K562 (cell line): ENCODE data around the gene ANK3. TPM values are rescaled to one million over a fixed set of nuclear protein-coding genes. Genes with fewer than 3 reads are reported as not detected.

ENCODE experiments used
- ATAC-seq: fragments of 200-7000 bp; cut with Tn5 transposase; 3 replicates; pipeline ENCODE4 v1.9.1; 2020; ENCODE audit warnings: moderate library complexity
- BruUV-seq: library from RNA; stranded (reverse); fragments of 400-500 nt; replicated peaks from 2 replicates; lab custom pipeline; 2021; lab: Mats Ljungman, UMichigan
- CTCF ChIA-PET: fragments of 300-600 bp; formaldehyde crosslinking; extraction: SDS; loops from one replicate; lab custom pipeline; 2021; ENCODE audit warnings: low intra/inter-chr PET ratio; lab: Yijun Ruan, JAX
- POLR2A ChIA-PET: fragments of 300-600, 350-650 bp; sonication (Branson Sonifier 250); formaldehyde crosslinking; extraction: SDS; loops from one replicate; lab custom pipeline; 2021; ENCODE audit warnings: antibody characterized with exemption, inconsistent platforms; lab: Yijun Ruan, JAX
- DNase-seq, 4 experiments: peaks; one replicate each; pipeline versions ENCODE4 v3.0.0 to v3.0.0-alpha.2; 2011 to 2018; ENCODE audit warnings: low spot score in 3 of 4, mixed read lengths in 3 of 4; ENCODE audit errors: extremely low read depth in 1 of 4
- FAIRE-seq: peaks from 2 replicates; lab custom pipeline; 2011; peaks lifted over from hg19 to GRCh38; lab: Jason Lieb, UNC
- H2AFZ ChIP-seq: 2 replicates; pipeline ENCODE4 v1.6.0; 2011; ENCODE audit warnings: low read depth, low read length, control low read depth, inconsistent platforms
- H3K27ac ChIP-seq: fragments of 200-600 bp; 3 replicates; pipeline ENCODE4 v1.8.0; 2011; ENCODE audit warnings: low read depth, mild to moderate bottlenecking, control low read depth, inconsistent platforms, low read length, moderate library complexity, mixed read lengths; ENCODE audit errors: extremely low read depth
- H3K27me3 ChIP-seq, 2 experiments: fragments of 300-600 bp in 1 of 2; 2 replicates in 1 of 2; 3 replicates in 1 of 2; pipeline versions ENCODE4 v1.6.0 to v1.8.0; 2011; ENCODE audit warnings: inconsistent platforms in 2 of 2, low read length in 2 of 2, mild to moderate bottlenecking in 1 of 2, mixed read lengths in 1 of 2, moderate library complexity in 1 of 2; ENCODE audit not compliant: control insufficient read depth in 2 of 2, insufficient read depth in 2 of 2
- H3K36me3 ChIP-seq: fragments of 300-600 bp; 3 replicates; pipeline ENCODE4 v1.8.0; 2011; ENCODE audit warnings: mild to moderate bottlenecking, low read length, inconsistent platforms; ENCODE audit not compliant: control insufficient read depth, insufficient read depth
- H3K4me1 ChIP-seq, 2 experiments: fragments of 200-600 bp in 1 of 2; replicated peaks in 1 of 2; 2 replicates in 1 of 2; 3 replicates in 1 of 2; pipeline versions ENCODE4 v1.5.1 to v1.8.0; 2011; ENCODE audit warnings: inconsistent platforms in 2 of 2, low read length in 2 of 2, mild to moderate bottlenecking in 1 of 2, mixed read lengths in 1 of 2, moderate library complexity in 1 of 2; ENCODE audit not compliant: control insufficient read depth in 2 of 2, insufficient read depth in 2 of 2
- H3K4me2 ChIP-seq: 2 replicates; pipeline ENCODE4 v1.6.1; 2011; ENCODE audit warnings: low read length, control low read depth, inconsistent platforms, mixed read lengths; ENCODE audit not compliant: insufficient read depth
- H3K4me3 ChIP-seq: fragments of 200-600 bp; sonication (generic), shearing (Covaris generic); 2 replicates; pipeline ENCODE4 v1.5.1; 2016; ENCODE audit warnings: control low read depth, inconsistent platforms
- H3K79me2 ChIP-seq: fragments of 200-600 bp; 3 replicates; pipeline ENCODE4 v1.8.0; 2011; ENCODE audit warnings: low read length, inconsistent platforms; ENCODE audit not compliant: control insufficient read depth, insufficient read depth
- H3K9ac ChIP-seq, 2 experiments: 2 replicates each; pipeline versions ENCODE4 v1.6.0 to v1.6.1; 2011; ENCODE audit warnings: low read depth in 2 of 2, low read length in 2 of 2, control low read depth in 1 of 2, inconsistent platforms in 1 of 2, mild to moderate bottlenecking in 1 of 2, mixed read lengths in 1 of 2; ENCODE audit not compliant: insufficient read depth in 1 of 2
- H3K9me1 ChIP-seq: one replicate; pipeline ENCODE4 v1.6.0; 2011; ENCODE audit warnings: inconsistent platforms, mild to moderate bottlenecking, low read length, moderate library complexity; ENCODE audit not compliant: control insufficient read depth, insufficient read depth
- H3K9me3 ChIP-seq: replicated peaks from 2 replicates; pipeline ENCODE4 v1.5.1; 2011; ENCODE audit warnings: low read depth, low read length, inconsistent platforms; ENCODE audit not compliant: control insufficient read depth, insufficient read depth
- H4K20me1 ChIP-seq: replicated peaks from 2 replicates; pipeline ENCODE4 v1.6.1; 2011; ENCODE audit warnings: low read length, inconsistent platforms, mixed read lengths; ENCODE audit not compliant: control insufficient read depth, insufficient read depth
- CBFB ChIP-seq: sonication (generic); formaldehyde crosslinking; IDR thresholded peaks from 2 replicates; pipeline ENCODE4 v1.4.0; 2020; ENCODE audit warnings: mild to moderate bottlenecking, missing genetic modification reagents
- POLR2AphosphoS2 ChIP-seq: IDR thresholded peaks from 2 replicates; pipeline ENCODE4 v1.6.1; 2012; ENCODE audit warnings: low read length, improper control_type of control experiment
- ZNF431 ChIP-seq: sonication (generic); formaldehyde crosslinking; IDR thresholded peaks from 2 replicates; pipeline ENCODE4 v1.8.0; 2022; ENCODE audit warnings: mild to moderate bottlenecking, missing genetic modification reagents
- WGBS: fragments of 100-300 bp; shearing (Covaris generic); methylation state at CpG from one replicate; pipeline ENCODE4 v1.1.6; 2016; ENCODE audit warnings: low coverage, mixed read lengths; ENCODE audit not compliant: insufficient coverage; ENCODE audit errors: missing lambda C conversion rate; 5-methylcytosine and 5-hydroxymethylcytosine counted together
- in situ Hi-C: fragments of 300-500 bp; cut with MboI; formaldehyde crosslinking; loops from 4 replicates; pipeline ENCODE4 v1.15.0; 2018; ENCODE audit warnings: inconsistent platforms, mixed read lengths
- intact Hi-C: fragments of 100-400 bp; cut with micrococcal nuclease; formaldehyde crosslinking; loops from 2 replicates; pipeline ENCODE4 v1.14.2; 2022
- polyA plus RNA-seq, 8 experiments: library from polyadenylated mRNA; depleted of rRNA in 4 of 8; stranded (reverse) in 5 of 8; unstranded in 3 of 8; fragments of >200 nt; fragmentation: Nextera tagmentation in 2 of 8; fragmentation: Illumina TruSeq in 1 of 8; extraction: Ambion mirVana in 2 of 8; extraction: Trizol in 1 of 8; gene quantifications; 2 replicates each; pipeline versions ENCODE4 v1.2.1 to v1.2.3, GENCODE V29; 2011 to 2014; ENCODE audit warnings: inconsistent platforms in 1 of 8, missing spikeins in 1 of 8
- total RNA-seq, 7 experiments: library from RNA; depleted of rRNA in 6 of 7; stranded (reverse); fragments of >200 nt in 6 of 7; fragmentation: Illumina TruSeq in 2 of 7; extraction: Trizol in 2 of 7; gene quantifications; 2 replicates each; pipeline versions ENCODE4 v1.2.1 to v1.2.3, GENCODE V29; 2011 to 2021; ENCODE audit warnings: low replicate concordance in 1 of 7
- TF ChIP-seq, protein P1 (sequence below): fragments of 200-600 bp; sonication (generic); IDR thresholded peaks from one replicate; pipeline ENCODE4 v1.6.1; 2012; ENCODE audit warnings: mild to moderate bottlenecking, low read depth, low read length, inconsistent platforms
- TF ChIP-seq, protein P2 (sequence below): sonication (generic); formaldehyde crosslinking; IDR thresholded peaks from 2 replicates; pipeline ENCODE4 v1.8.1; 2023; ENCODE audit warnings: missing genetic modification reagents, mild to moderate bottlenecking, borderline replicate concordance

ANK3 gene
- total and polyA plus RNA-seq, 9 of the 15 experiments (the other 6 are each of a cell fraction or from before 2014, with no cell fraction given) = 10.0 to 32.3 (median 17.9) TPM

DNA sequence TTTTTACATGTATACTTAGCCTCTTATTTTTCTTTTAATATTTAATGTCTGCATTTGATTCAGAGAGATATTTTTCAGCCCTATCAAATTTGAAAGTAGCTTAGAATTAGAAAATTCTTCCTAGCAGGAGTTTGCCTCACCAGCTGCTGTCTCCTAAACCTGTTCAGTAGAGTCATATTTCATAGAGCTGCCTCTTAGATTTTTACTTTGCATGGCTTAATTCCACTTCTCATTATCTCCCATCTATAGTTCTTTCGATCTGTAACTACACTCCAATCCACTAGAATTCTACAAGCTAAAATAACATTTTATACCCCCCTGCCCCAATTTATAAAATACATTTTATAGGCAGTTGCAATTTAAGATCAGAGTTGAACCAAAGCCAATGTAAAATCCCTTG is 227.0 kb downstream of the ANK3 start:
- Histone ChIP-seq H3K36me3 (no peaks in the 10 kb centered on the region), H3K4me2 (no peak overlapping the region), H3K79me2 (no peaks in the 10 kb centered on the region), H3K27ac (no peak overlapping the region), H2AFZ (no peak overlapping the region), H3K9ac (no peak overlapping the region), H3K27me3 (no peaks in the 10 kb centered on the region), H4K20me1 (no peaks in the 10 kb centered on the region), H3K4me1 (no peaks in the 10 kb centered on the region), H3K9me1 (no peaks in the 10 kb centered on the region), H3K9me3 (no peaks in the 10 kb centered on the region), H3K4me3 (no peak overlapping the region)
- FAIRE-seq = no peak
- DNase-seq = no peak
- BruUV-seq = no TSS peak
- WGBS = 15% methylated on average over 1 of the region's 1 CpG
- ChIA-PET POLR2A (interaction anchor here (1.2 kb wide), 1 partner anchor 13 kb away, joined by 4 read pairs; no protein-coding TSS in a partner anchor), CTCF (no interaction called here)
- in situ Hi-C loops (no loop called here), intact Hi-C loops (no loop called here)
- no peak for ATAC-seq
- no peak for TF ChIP-seq CBFB (CRISPR knock-in tag)
- no peak for TF ChIP-seq POLR2AphosphoS2
- TF ChIP-seq, protein P1, sequence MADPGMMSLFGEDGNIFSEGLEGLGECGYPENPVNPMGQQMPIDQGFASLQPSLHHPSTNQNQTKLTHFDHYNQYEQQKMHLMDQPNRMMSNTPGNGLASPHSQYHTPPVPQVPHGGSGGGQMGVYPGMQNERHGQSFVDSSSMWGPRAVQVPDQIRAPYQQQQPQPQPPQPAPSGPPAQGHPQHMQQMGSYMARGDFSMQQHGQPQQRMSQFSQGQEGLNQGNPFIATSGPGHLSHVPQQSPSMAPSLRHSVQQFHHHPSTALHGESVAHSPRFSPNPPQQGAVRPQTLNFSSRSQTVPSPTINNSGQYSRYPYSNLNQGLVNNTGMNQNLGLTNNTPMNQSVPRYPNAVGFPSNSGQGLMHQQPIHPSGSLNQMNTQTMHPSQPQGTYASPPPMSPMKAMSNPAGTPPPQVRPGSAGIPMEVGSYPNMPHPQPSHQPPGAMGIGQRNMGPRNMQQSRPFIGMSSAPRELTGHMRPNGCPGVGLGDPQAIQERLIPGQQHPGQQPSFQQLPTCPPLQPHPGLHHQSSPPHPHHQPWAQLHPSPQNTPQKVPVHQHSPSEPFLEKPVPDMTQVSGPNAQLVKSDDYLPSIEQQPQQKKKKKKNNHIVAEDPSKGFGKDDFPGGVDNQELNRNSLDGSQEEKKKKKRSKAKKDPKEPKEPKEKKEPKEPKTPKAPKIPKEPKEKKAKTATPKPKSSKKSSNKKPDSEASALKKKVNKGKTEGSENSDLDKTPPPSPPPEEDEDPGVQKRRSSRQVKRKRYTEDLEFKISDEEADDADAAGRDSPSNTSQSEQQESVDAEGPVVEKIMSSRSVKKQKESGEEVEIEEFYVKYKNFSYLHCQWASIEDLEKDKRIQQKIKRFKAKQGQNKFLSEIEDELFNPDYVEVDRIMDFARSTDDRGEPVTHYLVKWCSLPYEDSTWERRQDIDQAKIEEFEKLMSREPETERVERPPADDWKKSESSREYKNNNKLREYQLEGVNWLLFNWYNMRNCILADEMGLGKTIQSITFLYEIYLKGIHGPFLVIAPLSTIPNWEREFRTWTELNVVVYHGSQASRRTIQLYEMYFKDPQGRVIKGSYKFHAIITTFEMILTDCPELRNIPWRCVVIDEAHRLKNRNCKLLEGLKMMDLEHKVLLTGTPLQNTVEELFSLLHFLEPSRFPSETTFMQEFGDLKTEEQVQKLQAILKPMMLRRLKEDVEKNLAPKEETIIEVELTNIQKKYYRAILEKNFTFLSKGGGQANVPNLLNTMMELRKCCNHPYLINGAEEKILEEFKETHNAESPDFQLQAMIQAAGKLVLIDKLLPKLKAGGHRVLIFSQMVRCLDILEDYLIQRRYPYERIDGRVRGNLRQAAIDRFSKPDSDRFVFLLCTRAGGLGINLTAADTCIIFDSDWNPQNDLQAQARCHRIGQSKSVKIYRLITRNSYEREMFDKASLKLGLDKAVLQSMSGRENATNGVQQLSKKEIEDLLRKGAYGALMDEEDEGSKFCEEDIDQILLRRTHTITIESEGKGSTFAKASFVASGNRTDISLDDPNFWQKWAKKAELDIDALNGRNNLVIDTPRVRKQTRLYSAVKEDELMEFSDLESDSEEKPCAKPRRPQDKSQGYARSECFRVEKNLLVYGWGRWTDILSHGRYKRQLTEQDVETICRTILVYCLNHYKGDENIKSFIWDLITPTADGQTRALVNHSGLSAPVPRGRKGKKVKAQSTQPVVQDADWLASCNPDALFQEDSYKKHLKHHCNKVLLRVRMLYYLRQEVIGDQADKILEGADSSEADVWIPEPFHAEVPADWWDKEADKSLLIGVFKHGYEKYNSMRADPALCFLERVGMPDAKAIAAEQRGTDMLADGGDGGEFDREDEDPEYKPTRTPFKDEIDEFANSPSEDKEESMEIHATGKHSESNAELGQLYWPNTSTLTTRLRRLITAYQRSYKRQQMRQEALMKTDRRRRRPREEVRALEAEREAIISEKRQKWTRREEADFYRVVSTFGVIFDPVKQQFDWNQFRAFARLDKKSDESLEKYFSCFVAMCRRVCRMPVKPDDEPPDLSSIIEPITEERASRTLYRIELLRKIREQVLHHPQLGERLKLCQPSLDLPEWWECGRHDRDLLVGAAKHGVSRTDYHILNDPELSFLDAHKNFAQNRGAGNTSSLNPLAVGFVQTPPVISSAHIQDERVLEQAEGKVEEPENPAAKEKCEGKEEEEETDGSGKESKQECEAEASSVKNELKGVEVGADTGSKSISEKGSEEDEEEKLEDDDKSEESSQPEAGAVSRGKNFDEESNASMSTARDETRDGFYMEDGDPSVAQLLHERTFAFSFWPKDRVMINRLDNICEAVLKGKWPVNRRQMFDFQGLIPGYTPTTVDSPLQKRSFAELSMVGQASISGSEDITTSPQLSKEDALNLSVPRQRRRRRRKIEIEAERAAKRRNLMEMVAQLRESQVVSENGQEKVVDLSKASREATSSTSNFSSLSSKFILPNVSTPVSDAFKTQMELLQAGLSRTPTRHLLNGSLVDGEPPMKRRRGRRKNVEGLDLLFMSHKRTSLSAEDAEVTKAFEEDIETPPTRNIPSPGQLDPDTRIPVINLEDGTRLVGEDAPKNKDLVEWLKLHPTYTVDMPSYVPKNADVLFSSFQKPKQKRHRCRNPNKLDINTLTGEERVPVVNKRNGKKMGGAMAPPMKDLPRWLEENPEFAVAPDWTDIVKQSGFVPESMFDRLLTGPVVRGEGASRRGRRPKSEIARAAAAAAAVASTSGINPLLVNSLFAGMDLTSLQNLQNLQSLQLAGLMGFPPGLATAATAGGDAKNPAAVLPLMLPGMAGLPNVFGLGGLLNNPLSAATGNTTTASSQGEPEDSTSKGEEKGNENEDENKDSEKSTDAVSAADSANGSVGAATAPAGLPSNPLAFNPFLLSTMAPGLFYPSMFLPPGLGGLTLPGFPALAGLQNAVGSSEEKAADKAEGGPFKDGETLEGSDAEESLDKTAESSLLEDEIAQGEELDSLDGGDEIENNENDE = no peak
- no peak for TF ChIP-seq ZNF431
- TF ChIP-seq, protein P2, sequence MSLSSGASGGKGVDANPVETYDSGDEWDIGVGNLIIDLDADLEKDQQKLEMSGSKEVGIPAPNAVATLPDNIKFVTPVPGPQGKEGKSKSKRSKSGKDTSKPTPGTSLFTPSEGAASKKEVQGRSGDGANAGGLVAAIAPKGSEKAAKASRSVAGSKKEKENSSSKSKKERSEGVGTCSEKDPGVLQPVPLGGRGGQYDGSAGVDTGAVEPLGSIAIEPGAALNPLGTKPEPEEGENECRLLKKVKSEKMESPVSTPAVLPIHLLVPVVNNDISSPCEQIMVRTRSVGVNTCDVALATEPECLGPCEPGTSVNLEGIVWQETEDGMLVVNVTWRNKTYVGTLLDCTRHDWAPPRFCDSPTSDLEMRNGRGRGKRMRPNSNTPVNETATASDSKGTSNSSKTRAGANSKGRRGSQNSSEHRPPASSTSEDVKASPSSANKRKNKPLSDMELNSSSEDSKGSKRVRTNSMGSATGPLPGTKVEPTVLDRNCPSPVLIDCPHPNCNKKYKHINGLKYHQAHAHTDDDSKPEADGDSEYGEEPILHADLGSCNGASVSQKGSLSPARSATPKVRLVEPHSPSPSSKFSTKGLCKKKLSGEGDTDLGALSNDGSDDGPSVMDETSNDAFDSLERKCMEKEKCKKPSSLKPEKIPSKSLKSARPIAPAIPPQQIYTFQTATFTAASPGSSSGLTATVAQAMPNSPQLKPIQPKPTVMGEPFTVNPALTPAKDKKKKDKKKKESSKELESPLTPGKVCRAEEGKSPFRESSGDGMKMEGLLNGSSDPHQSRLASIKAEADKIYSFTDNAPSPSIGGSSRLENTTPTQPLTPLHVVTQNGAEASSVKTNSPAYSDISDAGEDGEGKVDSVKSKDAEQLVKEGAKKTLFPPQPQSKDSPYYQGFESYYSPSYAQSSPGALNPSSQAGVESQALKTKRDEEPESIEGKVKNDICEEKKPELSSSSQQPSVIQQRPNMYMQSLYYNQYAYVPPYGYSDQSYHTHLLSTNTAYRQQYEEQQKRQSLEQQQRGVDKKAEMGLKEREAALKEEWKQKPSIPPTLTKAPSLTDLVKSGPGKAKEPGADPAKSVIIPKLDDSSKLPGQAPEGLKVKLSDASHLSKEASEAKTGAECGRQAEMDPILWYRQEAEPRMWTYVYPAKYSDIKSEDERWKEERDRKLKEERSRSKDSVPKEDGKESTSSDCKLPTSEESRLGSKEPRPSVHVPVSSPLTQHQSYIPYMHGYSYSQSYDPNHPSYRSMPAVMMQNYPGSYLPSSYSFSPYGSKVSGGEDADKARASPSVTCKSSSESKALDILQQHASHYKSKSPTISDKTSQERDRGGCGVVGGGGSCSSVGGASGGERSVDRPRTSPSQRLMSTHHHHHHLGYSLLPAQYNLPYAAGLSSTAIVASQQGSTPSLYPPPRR (CRISPR knock-in tag) = no peak
